ENCODE results near the gene ELFN1.

The ELFN1 gene

GRCh38 chr7:1675673-1676549, 5.8 kb downstream of the ELFN1 start:
- no peak for DNase-seq (ENCODE audit: low read depth, low spot score)

DNA sequence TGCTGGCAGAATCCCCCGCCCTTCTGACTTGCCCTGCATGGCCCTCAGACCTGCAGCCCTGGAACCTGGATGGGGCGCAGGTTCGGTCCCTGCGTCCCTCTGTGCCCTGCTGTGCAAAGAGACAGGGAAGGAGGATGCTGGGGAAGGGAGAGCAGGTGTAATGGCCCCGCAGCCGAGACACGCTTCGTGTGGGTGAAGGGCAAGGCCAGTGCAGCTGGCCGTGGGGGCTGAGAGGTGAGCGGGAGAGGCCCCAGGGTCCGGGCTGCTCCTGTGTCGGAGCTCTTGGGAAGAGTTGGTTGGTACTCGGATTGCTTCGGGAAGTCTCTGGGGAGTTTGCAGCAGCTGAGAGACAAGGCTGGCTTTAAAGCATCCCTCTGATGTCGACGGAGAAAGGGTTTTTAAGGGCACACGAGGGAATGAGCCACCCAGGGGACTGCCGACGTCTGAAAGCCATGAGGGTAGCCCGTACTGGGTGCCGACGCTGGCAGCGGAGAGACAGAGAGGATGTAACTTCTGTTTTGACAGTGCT, 6.5 kb downstream of the ELFN1 start:
- no peak for DNase-seq (ENCODE audit: low read depth, low spot score)

GRCh38 chr7:1677206-1678080, 7.4 kb downstream of the ELFN1 start:
- DNase-seq (ENCODE audit: low read depth, low spot score): no peak

DNA sequence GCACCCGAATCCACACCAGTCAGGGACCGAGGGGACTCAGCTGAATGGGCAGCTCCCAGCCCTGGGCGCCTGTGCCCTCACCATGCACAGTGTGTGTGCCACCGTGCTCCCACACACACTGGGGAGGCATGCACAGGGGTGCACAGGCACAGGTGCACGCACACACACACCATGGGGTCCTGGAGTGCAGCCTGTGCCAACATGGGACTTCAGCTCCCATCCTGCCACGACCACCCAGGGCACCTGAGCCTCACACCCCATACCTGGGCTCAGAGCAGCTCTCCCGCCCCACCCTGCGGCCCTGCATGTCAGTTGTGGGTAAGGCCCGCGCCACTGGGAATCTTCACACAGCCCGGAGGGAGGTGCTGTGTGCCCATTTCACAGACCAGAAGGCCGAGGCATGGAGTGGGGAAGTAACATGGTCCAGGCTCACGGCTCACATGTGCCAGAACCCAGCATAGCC, 8.0 kb downstream of the ELFN1 start:
- DNase-seq (ENCODE audit: low read depth, low spot score): no peak

GRCh38 chr7:1678571-1679325, 8.7 kb downstream of the ELFN1 start:
- DNase-seq (ENCODE audit: low read depth, low spot score): no peak

DNA sequence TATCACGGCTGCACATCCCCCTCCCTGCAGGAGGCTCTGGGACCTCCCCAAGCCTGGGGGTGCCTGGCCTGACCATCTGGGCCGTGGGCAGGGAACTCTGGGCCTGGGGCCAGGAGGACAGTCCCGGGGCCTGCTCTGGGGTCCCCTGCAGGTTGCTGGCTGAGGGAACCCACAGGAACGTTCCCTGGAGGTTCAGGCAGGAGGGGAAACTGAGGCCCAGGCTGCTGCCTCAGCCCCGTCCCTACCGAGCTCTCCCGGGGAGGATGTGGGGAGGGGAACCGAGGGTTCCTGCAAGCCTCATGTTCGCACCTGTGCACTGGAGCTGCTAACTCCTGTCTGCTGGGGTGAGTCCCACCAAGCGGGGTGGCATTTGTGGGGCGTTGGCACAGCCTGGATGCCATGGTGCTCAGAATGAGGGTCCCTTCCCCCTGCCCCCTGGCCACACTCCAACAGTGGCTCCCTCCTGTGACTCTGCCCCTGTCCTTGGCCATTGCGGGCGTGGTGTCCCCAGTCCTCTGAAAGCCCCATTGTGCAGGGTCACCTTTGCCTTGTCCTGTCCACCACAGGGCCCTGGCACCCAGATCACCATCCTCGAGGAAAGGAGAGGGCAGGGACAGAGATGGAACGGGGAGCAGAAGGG, 9.4 kb downstream of the ELFN1 start:
- DNase-seq (ENCODE audit: low read depth, low spot score): no peak

DNA sequence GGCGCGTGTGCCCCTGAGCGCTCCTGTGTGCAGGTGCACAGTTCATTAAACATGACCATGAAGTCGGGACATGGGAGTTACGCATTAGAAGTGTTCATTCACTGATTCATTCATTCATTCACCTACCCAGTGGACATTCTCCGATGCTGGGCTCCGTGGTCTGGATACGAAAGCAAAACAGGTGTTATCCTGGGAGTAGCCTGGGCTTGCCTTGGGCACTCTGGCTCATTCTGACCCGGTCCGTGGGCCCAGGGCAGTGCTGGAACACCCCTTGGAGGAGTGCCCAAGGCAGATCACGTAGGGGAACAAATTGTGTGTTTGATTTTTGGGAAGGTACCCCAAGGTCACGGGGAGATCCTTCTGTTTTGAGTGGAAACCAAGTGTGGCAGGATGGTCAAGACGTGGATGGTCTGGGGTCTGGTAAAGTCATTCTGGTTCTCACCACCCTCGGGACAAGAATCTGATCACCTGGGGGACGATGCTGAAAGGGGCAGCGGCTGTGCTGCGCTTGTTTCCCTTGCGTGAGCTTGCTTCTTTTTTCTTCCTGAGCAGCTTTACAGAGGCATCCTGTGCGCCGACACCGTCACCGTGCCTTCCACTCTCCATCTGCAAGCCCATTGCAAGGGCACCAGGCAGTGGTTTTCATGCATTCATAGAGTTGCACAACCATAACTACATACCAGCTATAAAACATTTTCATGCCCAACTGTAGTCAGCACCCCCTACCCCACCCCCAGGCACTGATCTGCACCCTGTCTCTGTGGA, 10.1 kb downstream of the ELFN1 start:
- DNase-seq (ENCODE audit: low read depth, low spot score): no peak

GRCh38 chr7:1681581-1681980, 11.5 kb downstream of the ELFN1 start:
- no peak for DNase-seq (ENCODE audit: low read depth, low spot score)

GRCh38 chr7:1685000-1685624, 15.0 kb downstream of the ELFN1 start:
- DNase-seq (ENCODE audit: low read depth, low spot score): no peak

- no peak for DNase-seq (ENCODE audit: low read depth, low spot score)
Measured at GRCh38 chr7:1688542-1688941, 18.5 kb downstream of the ELFN1 start.

DNA sequence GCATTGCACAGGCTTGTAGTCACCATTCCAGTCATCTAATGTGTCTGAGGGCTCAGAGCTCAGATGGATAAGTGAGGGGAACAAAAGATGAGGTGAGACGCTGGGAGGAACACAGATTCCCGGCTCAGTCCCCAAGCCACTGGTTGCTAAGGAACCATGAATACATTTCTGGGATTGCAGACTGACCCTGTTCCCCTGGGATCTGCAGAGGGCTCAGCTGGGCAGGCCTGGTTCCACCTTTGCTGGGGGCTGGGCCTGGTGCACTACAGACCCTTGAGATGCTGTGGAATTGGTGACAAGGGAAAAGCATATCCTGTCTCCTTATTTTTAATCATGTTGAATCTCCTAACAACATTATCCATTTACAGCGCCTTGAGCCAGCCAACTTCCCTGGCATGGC, 19.2 kb downstream of the ELFN1 start:
- no peak for DNase-seq (ENCODE audit: low read depth, low spot score)

DNA sequence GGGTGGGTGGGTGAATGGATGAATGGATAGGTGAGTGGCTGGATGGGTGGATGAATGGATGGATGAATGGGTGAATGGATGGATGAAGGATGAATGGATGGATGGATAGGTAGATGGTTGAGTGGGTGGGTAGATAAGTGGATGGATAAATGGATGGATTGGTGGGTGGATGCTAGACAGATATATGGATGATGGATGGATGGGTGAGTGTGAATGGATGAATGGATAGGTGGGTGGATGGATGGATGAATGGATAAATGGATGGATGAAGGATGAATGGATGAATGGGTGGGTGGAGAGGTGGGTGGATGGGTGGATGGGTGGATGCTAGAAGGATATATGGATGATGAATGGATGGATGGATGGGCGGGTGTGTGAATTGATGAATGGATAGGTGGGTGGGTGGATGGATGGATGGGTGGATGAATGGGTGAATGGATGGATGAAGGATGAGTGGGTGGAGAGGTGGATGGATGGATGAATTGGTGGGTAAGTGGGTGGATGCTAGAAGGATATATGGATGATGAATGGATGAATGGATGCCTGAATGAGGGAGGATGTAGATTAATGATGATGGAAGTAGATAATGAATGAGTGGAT, 20.4 kb downstream of the ELFN1 start:
- DNase-seq (ENCODE audit: low read depth, low spot score): no peak

DNA sequence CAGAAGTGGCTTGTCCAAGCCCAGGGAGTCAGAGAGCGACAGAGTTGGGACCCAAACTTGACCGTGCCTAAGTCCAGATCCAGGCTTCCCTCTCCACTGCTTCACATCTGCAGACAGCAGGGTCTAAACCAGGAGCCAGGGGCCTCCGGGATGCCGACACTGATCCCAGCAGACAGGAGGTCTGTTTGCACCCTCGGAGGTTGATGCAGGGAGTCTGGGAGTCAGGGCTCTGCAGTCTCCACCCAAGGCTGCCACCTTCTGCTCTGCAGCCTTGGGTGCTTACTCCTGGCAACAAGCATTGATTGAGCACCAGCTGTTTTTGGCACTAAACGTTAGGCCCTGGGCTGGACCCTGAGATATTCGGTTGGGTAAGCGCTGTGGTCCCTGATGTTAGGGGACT, 21.0 kb downstream of the ELFN1 start:
- DNase-seq (ENCODE audit: low read depth, low spot score): no peak

- no peak for DNase-seq (ENCODE audit: low read depth, low spot score)
Measured at GRCh38 chr7:1691601-1692514, 21.8 kb downstream of the ELFN1 start.

GRCh38 chr7:1692515-1693418, 22.7 kb downstream of the ELFN1 start:
- no peak for DNase-seq (ENCODE audit: low read depth, low spot score)

DNA sequence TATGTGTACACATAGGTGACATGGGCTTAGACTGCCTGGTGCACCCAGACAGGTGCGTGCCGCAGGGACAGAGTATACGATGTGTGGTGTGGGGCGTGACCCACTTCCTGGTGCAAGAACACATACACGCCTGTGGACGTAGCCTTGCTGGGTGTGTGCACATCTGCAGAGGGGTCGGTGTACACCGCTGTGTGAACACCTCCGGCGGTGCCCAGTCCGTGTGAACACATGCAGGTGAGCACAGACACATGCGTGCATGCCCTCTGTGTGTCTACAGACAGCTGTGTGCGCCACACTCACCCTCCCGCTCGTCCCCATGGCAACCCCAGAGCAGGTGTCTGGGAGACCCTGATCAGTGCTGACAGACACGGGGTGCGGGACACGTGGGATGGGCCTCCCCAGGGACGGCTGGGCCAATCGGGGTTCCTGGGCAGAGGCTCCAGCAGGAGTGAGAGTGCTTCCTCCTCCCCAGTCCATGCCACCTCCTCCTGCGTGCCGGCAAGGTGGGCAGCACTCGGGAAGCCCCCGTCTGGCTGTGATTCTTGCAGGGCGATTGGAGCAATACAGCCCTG, 23.4 kb downstream of the ELFN1 start:
- no peak for DNase-seq (ENCODE audit: low read depth, low spot score)

DNA sequence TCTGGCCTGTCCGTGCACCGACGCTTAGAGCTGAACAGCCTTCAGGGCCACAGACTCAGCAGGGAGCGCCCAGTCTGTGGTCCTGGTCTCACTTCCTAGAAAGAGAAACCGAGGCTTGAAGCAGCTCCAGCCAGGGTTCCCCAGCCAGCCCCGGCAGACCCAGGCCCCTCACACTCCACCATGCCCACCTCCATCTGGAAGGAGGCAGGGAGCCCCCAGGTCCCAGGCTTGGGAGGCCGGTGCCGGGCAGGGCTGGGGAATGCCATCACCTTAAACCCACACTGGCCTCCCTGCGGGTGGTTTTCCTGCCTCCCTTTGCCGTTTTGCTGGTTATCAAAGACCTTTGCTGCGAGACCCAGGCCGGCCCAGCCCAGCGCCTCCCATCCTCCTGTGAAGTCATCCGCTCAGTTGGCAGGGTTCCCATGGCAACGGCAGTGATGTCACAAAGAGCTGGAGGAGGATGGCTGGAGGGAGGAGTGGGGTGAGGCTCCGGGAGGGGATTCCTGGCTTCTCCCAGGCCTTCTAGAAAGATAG, 24.0 kb downstream of the ELFN1 start:
- no peak for DNase-seq (ENCODE audit: low read depth, low spot score)

All from activated naive CD8-positive, alpha-beta T cell treated with anti-CD3 and anti-CD28 coated beads, Interleukin-2, amount 50 U/mL, for 16 hours (primary cell).